BE2C (cell line): ENCODE results near the gene CD109.

Source experiments
- DNase-seq: peaks from one replicate; pipeline ENCODE4 v3.0.0-alpha.2; 2020
- H3K27me3 ChIP-seq: fragments of 250-450 bp; sonication (Bioruptor Pico); 2 replicates; pipeline ENCODE4 v1.5.1; 2020; ENCODE audit warnings: mild to moderate bottlenecking
- H3K36me3 ChIP-seq: fragments of 250-450 bp; sonication (Bioruptor Pico); 2 replicates; pipeline ENCODE4 v1.5.1; 2020; ENCODE audit warnings: mild to moderate bottlenecking
- H3K4me1 ChIP-seq: fragments of 250-450 bp; sonication (Bioruptor Pico); 2 replicates; pipeline ENCODE4 v1.5.1; 2020
- H3K4me3 ChIP-seq: 2 replicates; pipeline ENCODE4 v1.5.1; 2011; ENCODE audit warnings: low read depth, low read length
- H3K9me3 ChIP-seq: fragments of 250-450 bp; sonication (Bioruptor Pico); 2 replicates; pipeline ENCODE4 v1.5.1; 2020
- CTCF ChIP-seq: IDR thresholded peaks from 2 replicates; pipeline ENCODE4 v1.5.1; 2012; ENCODE audit warnings: mild to moderate bottlenecking, low read depth, low read length

The CD109 gene

DNA sequence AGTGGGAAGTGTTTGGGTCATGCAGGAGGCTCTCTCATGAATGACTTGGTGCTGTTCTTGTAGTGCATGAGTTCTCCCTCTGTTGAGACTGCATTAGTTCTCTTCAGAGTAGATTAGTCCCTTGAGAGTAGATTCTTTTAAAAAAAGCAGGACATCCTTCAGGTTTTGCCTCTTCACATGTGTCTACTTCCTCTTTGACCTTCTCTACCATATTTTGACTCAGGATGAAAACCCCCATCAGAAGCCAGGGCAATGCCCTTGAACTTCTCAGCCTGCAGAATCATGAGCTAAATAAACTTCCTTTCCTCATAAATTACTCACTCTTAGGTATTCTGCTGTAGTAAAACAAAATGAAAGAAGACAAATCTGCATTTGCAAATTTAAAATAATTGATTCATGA lies 170.3 kb downstream of the CD109 start:
- Histone ChIP-seq H3K4me1 (no peaks in the 10 kb centered on the region), H3K27me3 (no peaks in the 10 kb centered on the region), H3K4me3 (no peak overlapping the region), H3K9me3 (no peaks in the 10 kb centered on the region), H3K36me3 (no peaks in the 10 kb centered on the region)
- no peak for TF ChIP-seq CTCF
- no peak for DNase-seq

DNA sequence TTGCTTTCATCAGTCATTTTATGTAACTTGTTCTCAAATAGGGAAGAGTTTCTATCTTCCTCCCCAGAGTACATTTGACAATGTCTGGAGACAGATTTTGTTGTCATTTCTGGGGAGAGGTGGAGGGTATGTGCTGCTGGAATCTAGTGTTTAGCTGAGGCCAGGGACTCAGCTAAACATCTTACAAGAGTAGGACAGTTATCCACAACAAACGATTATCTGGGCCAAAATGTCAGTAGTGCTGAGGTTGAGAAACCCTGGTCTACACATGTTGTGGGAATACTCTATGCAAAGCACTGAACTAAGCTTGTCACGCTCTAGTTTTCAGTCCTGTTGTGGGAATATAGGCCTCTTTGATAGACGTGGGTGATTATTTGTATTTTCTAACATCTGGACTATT lies 171.4 kb downstream of the CD109 start:
- no peak for TF ChIP-seq CTCF
- no peaks in the 10 kb centered on the region for H3K9me3 ChIP-seq

GRCh38 chr6:73870907-73871306 lies 174.9 kb downstream of the CD109 start:
- Histone ChIP-seq H3K4me1 (no peaks in the 10 kb centered on the region), H3K9me3 (no peaks in the 10 kb centered on the region), H3K36me3 (no peaks in the 10 kb centered on the region), H3K4me3 (no peak overlapping the region), H3K27me3 (no peaks in the 10 kb centered on the region)
- TF ChIP-seq CTCF = no peak
- DNase-seq = no peak

More for the DNA sequence above, 171.4 kb downstream of the CD109 start:
- no peaks in the 10 kb centered on the region for H3K36me3 ChIP-seq
- no peak overlapping the region for H3K4me3 ChIP-seq
- no peak for DNase-seq
- no peaks in the 10 kb centered on the region for H3K27me3 ChIP-seq
- no peaks in the 10 kb centered on the region for H3K4me1 ChIP-seq

GRCh38 chr6:73873081-73873480 lies 177.1 kb downstream of the CD109 start:
- Histone ChIP-seq H3K27me3 (no peaks in the 10 kb centered on the region), H3K4me3 (no peak overlapping the region), H3K9me3 (no peaks in the 10 kb centered on the region), H3K4me1 (no peaks in the 10 kb centered on the region), H3K36me3 (no peaks in the 10 kb centered on the region)
- no peak for DNase-seq
- no peak for TF ChIP-seq CTCF
